HL-60 (cell line): ENCODE measurements around the gene AVPI1.
"Not testable (repeated sequence)": the region's sequence is repeated elsewhere in the genome, so short reads cannot be mapped to it uniquely, and the experiment has no call there.

Source experiments
- CTCF ChIP-seq: IDR thresholded peaks from one replicate; pipeline ENCODE4 v1.5.1; 2011; ENCODE audit warnings: low read length, control low read depth, inconsistent platforms; ENCODE audit not compliant: insufficient read depth
- GABPA ChIP-seq: IDR thresholded peaks from 2 replicates; pipeline ENCODE4 v1.6.1; 2012; ENCODE audit warnings: low read depth
- POLR2AphosphoS5 ChIP-seq: IDR thresholded peaks from 2 replicates; pipeline ENCODE4 v1.6.1; 2012; ENCODE audit warnings: low read depth
- SPI1 ChIP-seq: IDR thresholded peaks from 2 replicates; pipeline ENCODE4 v1.6.1; 2012; ENCODE audit warnings: low read depth, mild to moderate bottlenecking, borderline replicate concordance
- TF ChIP-seq, protein P1 (sequence below): IDR thresholded peaks from 2 replicates; pipeline ENCODE4 v1.6.1; 2012; ENCODE audit warnings: low read depth; ENCODE audit not compliant: insufficient replicate concordance

DNA sequence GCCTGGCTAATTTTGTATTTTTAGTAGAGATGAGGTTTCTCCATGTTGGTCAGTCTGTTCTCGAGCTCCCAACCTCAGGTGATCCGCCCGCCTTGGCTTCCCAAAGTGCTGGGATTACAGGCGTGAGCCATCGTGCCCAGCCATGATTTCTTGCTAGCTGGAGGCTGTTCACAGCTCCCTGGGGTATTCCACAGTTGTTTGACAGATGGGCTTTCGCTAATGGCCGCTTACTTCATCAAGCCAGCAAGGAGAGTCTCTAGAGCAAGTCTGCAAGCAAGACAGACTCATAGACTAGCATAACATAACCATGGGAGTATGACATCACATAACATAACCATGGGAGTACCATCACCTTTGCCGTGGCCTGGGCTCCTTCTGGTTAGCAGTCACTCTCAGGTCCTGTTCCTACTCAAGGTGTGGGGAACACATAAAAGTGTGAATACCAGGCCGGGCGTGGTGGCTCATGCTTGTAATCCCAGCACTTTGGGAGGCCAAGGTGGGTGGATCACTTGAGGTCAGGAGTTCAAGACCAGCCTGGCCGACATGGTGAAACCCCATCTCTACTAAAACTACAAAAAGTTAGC, 11.1 kb upstream of the AVPI1 start:
- not testable (repeated sequence) for TF ChIP-seq CTCF, POLR2AphosphoS5, GABPA, SPI1
- TF ChIP-seq, protein P1, sequence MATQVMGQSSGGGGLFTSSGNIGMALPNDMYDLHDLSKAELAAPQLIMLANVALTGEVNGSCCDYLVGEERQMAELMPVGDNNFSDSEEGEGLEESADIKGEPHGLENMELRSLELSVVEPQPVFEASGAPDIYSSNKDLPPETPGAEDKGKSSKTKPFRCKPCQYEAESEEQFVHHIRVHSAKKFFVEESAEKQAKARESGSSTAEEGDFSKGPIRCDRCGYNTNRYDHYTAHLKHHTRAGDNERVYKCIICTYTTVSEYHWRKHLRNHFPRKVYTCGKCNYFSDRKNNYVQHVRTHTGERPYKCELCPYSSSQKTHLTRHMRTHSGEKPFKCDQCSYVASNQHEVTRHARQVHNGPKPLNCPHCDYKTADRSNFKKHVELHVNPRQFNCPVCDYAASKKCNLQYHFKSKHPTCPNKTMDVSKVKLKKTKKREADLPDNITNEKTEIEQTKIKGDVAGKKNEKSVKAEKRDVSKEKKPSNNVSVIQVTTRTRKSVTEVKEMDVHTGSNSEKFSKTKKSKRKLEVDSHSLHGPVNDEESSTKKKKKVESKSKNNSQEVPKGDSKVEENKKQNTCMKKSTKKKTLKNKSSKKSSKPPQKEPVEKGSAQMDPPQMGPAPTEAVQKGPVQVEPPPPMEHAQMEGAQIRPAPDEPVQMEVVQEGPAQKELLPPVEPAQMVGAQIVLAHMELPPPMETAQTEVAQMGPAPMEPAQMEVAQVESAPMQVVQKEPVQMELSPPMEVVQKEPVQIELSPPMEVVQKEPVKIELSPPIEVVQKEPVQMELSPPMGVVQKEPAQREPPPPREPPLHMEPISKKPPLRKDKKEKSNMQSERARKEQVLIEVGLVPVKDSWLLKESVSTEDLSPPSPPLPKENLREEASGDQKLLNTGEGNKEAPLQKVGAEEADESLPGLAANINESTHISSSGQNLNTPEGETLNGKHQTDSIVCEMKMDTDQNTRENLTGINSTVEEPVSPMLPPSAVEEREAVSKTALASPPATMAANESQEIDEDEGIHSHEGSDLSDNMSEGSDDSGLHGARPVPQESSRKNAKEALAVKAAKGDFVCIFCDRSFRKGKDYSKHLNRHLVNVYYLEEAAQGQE = not testable (repeated sequence)
